ENCODE results near the gene ZCCHC7.
A peak's percentile ranks its signal among the peaks of the same experiment; 100 is the strongest.
"Not testable (repeated sequence)": the region's sequence is repeated elsewhere in the genome, so short reads cannot be mapped to it uniquely, and the experiment has no call there.

ZCCHC7 gene

GRCh38 chr9:37295796-37296195 lies 175.4 kb downstream of the ZCCHC7 start:
- no peak for DNase-seq (ENCODE audit: low read depth)

GRCh38 chr9:37297592-37297991 lies 177.2 kb downstream of the ZCCHC7 start:
- DNase-seq (ENCODE audit: low read depth), result no peak

GRCh38 chr9:37300620-37301019 lies 180.2 kb downstream of the ZCCHC7 start:
- DNase-seq (ENCODE audit: low read depth), result peak; percentile 55

- no peak for DNase-seq (ENCODE audit: low read depth)
Measured at GRCh38 chr9:37301042-37301853, 180.9 kb downstream of the ZCCHC7 start.

GRCh38 chr9:37301854-37302172 lies 181.4 kb downstream of the ZCCHC7 start:
- no peak for DNase-seq (ENCODE audit: low read depth)

- DNase-seq (ENCODE audit: low read depth), result peak; percentile 46
Measured at GRCh38 chr9:37302277-37302676, 181.9 kb downstream of the ZCCHC7 start.

GRCh38 chr9:37303272-37303671 lies 182.9 kb downstream of the ZCCHC7 start:
- not testable (repeated sequence) for DNase-seq (ENCODE audit: low read depth)

- peak; percentile 86 for DNase-seq (ENCODE audit: low read depth)
Measured at GRCh38 chr9:37309136-37309535, 188.8 kb downstream of the ZCCHC7 start.

GRCh38 chr9:37311938-37312708 lies 191.7 kb downstream of the ZCCHC7 start:
- DNase-seq (ENCODE audit: low read depth), result peak; percentile 83

- DNase-seq (ENCODE audit: low read depth), result peak; percentile 8
Measured at GRCh38 chr9:37324261-37324683, 203.9 kb downstream of the ZCCHC7 start.

- DNase-seq (ENCODE audit: low read depth), result no peak
Measured at GRCh38 chr9:37324691-37325490, 204.5 kb downstream of the ZCCHC7 start.

- DNase-seq (ENCODE audit: low read depth), result peak; percentile 5
Measured at GRCh38 chr9:37325778-37326177, 205.4 kb downstream of the ZCCHC7 start.

- DNase-seq (ENCODE audit: low read depth), result no peak
Measured at GRCh38 chr9:37327553-37327952, 207.2 kb downstream of the ZCCHC7 start.

- no peak for DNase-seq (ENCODE audit: low read depth)
Measured at GRCh38 chr9:37328556-37329227, 208.3 kb downstream of the ZCCHC7 start.

GRCh38 chr9:37329576-37329975 lies 209.2 kb downstream of the ZCCHC7 start:
- DNase-seq (ENCODE audit: low read depth), result peak; percentile 48

- no peak for DNase-seq (ENCODE audit: low read depth)
Measured at GRCh38 chr9:37331871-37332270, 211.5 kb downstream of the ZCCHC7 start.

- DNase-seq (ENCODE audit: low read depth), result no peak
Measured at GRCh38 chr9:37332578-37332977, 212.2 kb downstream of the ZCCHC7 start.

GRCh38 chr9:37333288-37333687 lies 212.9 kb downstream of the ZCCHC7 start:
- no peak for DNase-seq (ENCODE audit: low read depth)

- DNase-seq (ENCODE audit: low read depth), result no peak
Measured at GRCh38 chr9:37335238-37335637, 214.9 kb downstream of the ZCCHC7 start.

GRCh38 chr9:37336150-37336549 lies 215.8 kb downstream of the ZCCHC7 start:
- no peak for DNase-seq (ENCODE audit: low read depth)

- no peak for DNase-seq (ENCODE audit: low read depth)
Measured at GRCh38 chr9:37337301-37337890, 217.0 kb downstream of the ZCCHC7 start.

- DNase-seq (ENCODE audit: low read depth), result no peak
Measured at GRCh38 chr9:37338218-37338617, 217.8 kb downstream of the ZCCHC7 start.

All from EH (cell line).